HepG2 (cell line): ENCODE data around the gene KRTAP10-8. TPM values are rescaled to one million over a fixed set of nuclear protein-coding genes. Genes with fewer than 3 reads are reported as not detected.

Experiments
- ARHGAP35 ChIP-seq: sonication (generic); formaldehyde crosslinking; IDR thresholded peaks from 2 replicates; pipeline ENCODE4 v1.9.0; 2022; ENCODE audit warnings: mild to moderate bottlenecking, inconsistent platforms, moderate library complexity, missing genetic modification reagents, borderline replicate concordance
- FLYWCH1 ChIP-seq: sonication (generic); formaldehyde crosslinking; IDR thresholded peaks from 2 replicates; pipeline ENCODE4 v1.8.1; 2023; ENCODE audit warnings: mild to moderate bottlenecking, missing genetic modification reagents
- FOXP1 ChIP-seq, 2 experiments: fragments of 450-650 bp in 1 of 2; IDR thresholded peaks; 2 replicates each; pipeline ENCODE4 v1.6.1; 2017 to 2018; ENCODE audit warnings: antibody characterized with exemption in 1 of 2
- GLMP ChIP-seq: sonication (generic); formaldehyde crosslinking; IDR thresholded peaks from 2 replicates; pipeline ENCODE4 v1.9.0; 2021; ENCODE audit warnings: missing genetic modification reagents, mild to moderate bottlenecking, borderline replicate concordance
- GMEB1 ChIP-seq: sonication (generic); formaldehyde crosslinking; IDR thresholded peaks from 2 replicates; pipeline ENCODE4 v1.5.1; 2020; ENCODE audit warnings: missing genetic modification reagents, mild to moderate bottlenecking, borderline replicate concordance
- KMT2B ChIP-seq: IDR thresholded peaks from 2 replicates; pipeline ENCODE4 v1.6.1; 2016; ENCODE audit warnings: missing genetic modification reagents, missing compliant biosample characterization
- MEIS1 ChIP-seq: sonication (generic); formaldehyde crosslinking; IDR thresholded peaks from 2 replicates; pipeline ENCODE4 v1.9.0; 2021; ENCODE audit warnings: mild to moderate bottlenecking, missing genetic modification reagents, moderate library complexity, borderline replicate concordance
- NFRKB ChIP-seq: fragments of 450-650 bp; IDR thresholded peaks from 2 replicates; pipeline ENCODE4 v1.6.1; 2017
- NFYC ChIP-seq: IDR thresholded peaks from 2 replicates; pipeline ENCODE4 v1.6.1; 2016; ENCODE audit warnings: missing genetic modification reagents, missing compliant biosample characterization
- SRF ChIP-seq: IDR thresholded peaks from 2 replicates; pipeline ENCODE4 v1.6.1; 2011; ENCODE audit warnings: mild to moderate bottlenecking, low read depth, low read length, moderate library complexity
- ZBTB21 ChIP-seq: sonication (generic); formaldehyde crosslinking; IDR thresholded peaks from 2 replicates; pipeline ENCODE4 v1.4.0; 2020; ENCODE audit warnings: missing genetic modification reagents
- ZEB1 ChIP-seq: IDR thresholded peaks from 2 replicates; pipeline ENCODE4 v1.6.1; 2012; ENCODE audit warnings: mild to moderate bottlenecking, low read depth, inconsistent platforms; ENCODE audit not compliant: insufficient replicate concordance
- ZNF274 ChIP-seq: sonication (generic); formaldehyde crosslinking; IDR thresholded peaks from 2 replicates; pipeline ENCODE4 v1.5.1; 2020; ENCODE audit warnings: mild to moderate bottlenecking, missing genetic modification reagents
- ZNF343 ChIP-seq: sonication (generic); formaldehyde crosslinking; IDR thresholded peaks from 2 replicates; pipeline ENCODE4 v1.4.0; 2020; ENCODE audit warnings: mild to moderate bottlenecking, missing genetic modification reagents
- ZNF350 ChIP-seq: sonication (generic); formaldehyde crosslinking; IDR thresholded peaks from 2 replicates; pipeline ENCODE4 v1.4.0; 2020; ENCODE audit warnings: mild to moderate bottlenecking, low read depth, missing genetic modification reagents, borderline replicate concordance
- ZNF354B ChIP-seq: sonication (generic); formaldehyde crosslinking; IDR thresholded peaks from 2 replicates; pipeline ENCODE4 v1.8.0; 2022; ENCODE audit warnings: mild to moderate bottlenecking, missing genetic modification reagents
- ZNF383 ChIP-seq: sonication (generic); formaldehyde crosslinking; IDR thresholded peaks from 2 replicates; pipeline ENCODE4 v1.4.0; 2020; ENCODE audit warnings: missing genetic modification reagents, mild to moderate bottlenecking, borderline replicate concordance
- ZNF569 ChIP-seq: sonication (generic); formaldehyde crosslinking; IDR thresholded peaks from 2 replicates; pipeline ENCODE4 v1.5.0; 2020; ENCODE audit warnings: mild to moderate bottlenecking, missing genetic modification reagents, moderate library complexity, borderline replicate concordance
- ZNF597 ChIP-seq: sonication (generic); formaldehyde crosslinking; IDR thresholded peaks from 2 replicates; pipeline ENCODE4 v1.5.0; 2020; ENCODE audit warnings: missing genetic modification reagents
- ZNF614 ChIP-seq: IDR thresholded peaks from 2 replicates; pipeline ENCODE4 v1.6.1; 2018; ENCODE audit warnings: missing biosample characterization, missing genetic modification reagents, inconsistent platforms, borderline replicate concordance
- ZNF776 ChIP-seq: sonication (generic); formaldehyde crosslinking; IDR thresholded peaks from 2 replicates; pipeline ENCODE4 v1.4.0; 2020; ENCODE audit warnings: mild to moderate bottlenecking, missing genetic modification reagents
- ZSCAN25 ChIP-seq: sonication (generic); formaldehyde crosslinking; IDR thresholded peaks from 2 replicates; pipeline ENCODE4 v1.8.0; 2022; ENCODE audit warnings: mild to moderate bottlenecking, missing genetic modification reagents
- polyA plus RNA-seq, 8 experiments: library from polyadenylated mRNA; depleted of rRNA in 3 of 8; stranded (reverse) in 7 of 8; unstranded in 1 of 8; fragments of >200 nt; fragmentation: Illumina TruSeq in 4 of 8; extraction: Trizol in 4 of 8; gene quantifications; 2 replicates each; pipeline versions ENCODE4 v1.2.1 to v1.2.3, GENCODE V29; 2011 to 2016; ENCODE audit warnings: low read depth in 4 of 8, missing spikeins in 1 of 8, mixed read lengths in 1 of 8; ENCODE audit not compliant: insufficient read depth in 1 of 8
- total RNA-seq, 5 experiments: library from RNA; depleted of rRNA; stranded (reverse); fragments of >200 nt; fragmentation: Illumina TruSeq; extraction: Trizol; gene quantifications; 2 replicates each; pipeline ENCODE4 v1.2.3, GENCODE V29; 2016; ENCODE audit warnings: low read depth in 1 of 5
- TF ChIP-seq, protein P1 (sequence below): sonication (generic); formaldehyde crosslinking; IDR thresholded peaks from 2 replicates; pipeline ENCODE4 v1.4.0; 2020; ENCODE audit warnings: missing genetic modification reagents, borderline replicate concordance

KRTAP10-8 gene
- total and polyA plus RNA-seq, 2 of the 13 experiments (the other 11 are each of a cell fraction or from before 2014, with no cell fraction given): not detected

DNA sequence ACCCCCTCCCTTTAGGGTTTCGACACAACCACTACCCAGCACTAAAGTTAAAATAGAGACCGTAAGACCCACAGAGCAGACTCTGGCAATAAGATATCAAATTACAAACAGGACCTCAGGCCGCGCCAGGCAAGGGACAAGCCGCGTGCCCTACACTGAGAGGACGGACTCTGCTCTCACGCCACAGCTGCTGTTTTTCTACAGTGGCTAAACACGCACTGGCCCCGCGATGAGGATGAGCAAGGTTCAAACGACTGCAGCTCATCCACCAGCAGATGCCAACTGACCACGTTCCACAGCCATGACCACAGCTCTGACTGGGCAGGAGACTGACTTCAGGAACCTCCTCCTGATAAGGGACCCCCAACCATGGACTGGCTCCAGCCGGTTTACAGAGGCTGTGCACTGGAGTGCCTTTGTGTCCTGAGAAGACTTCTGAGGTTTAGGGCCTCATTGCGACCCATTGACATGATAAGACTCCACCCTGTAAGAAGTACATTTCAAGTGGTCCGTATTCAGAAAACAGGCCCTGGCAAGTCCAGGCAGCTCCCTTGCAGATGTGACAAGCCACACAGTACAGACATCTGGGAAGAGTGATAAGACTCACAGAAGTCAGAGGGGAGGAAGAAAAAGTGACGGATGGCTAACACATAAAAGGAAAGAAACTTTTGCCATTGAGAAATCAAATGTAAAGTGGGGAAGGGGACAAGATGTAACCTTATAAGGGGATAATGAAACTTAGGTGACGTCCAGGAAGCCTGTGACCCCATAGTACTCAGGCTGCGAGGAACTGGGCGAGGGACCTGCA is 18.1 kb upstream of the KRTAP10-8 start (continued):
- TF ChIP-seq FLYWCH1: no peak
- no peak; the same call in 1 of the 2 replicates for TF ChIP-seq ZNF274
- TF ChIP-seq ZSCAN25 (CRISPR knock-in tag): peak; percentile 78; the same call in 1 of the 2 replicates
- no peak for TF ChIP-seq SRF
- no peak for TF ChIP-seq NFRKB
- no peak for TF ChIP-seq ARHGAP35
- TF ChIP-seq ZNF383 (CRISPR knock-in tag): no peak
- no peak for TF ChIP-seq FOXP1 (IDR thresholded peaks at IDR 0.05)
- TF ChIP-seq FOXP1 (CRISPR knock-in tag; IDR thresholded peaks at IDR 0.05): peak; percentile 54; the same call in 1 of the 2 replicates
- no peak for TF ChIP-seq ZNF354B
- TF ChIP-seq ZNF597: no peak
- no peak for TF ChIP-seq ZBTB21 (CRISPR knock-in tag)
- TF ChIP-seq KMT2B (CRISPR knock-in tag): 0 out of 2 replicates have a peak, but pooled peaks have one; percentile 41
- TF ChIP-seq, protein P1, sequence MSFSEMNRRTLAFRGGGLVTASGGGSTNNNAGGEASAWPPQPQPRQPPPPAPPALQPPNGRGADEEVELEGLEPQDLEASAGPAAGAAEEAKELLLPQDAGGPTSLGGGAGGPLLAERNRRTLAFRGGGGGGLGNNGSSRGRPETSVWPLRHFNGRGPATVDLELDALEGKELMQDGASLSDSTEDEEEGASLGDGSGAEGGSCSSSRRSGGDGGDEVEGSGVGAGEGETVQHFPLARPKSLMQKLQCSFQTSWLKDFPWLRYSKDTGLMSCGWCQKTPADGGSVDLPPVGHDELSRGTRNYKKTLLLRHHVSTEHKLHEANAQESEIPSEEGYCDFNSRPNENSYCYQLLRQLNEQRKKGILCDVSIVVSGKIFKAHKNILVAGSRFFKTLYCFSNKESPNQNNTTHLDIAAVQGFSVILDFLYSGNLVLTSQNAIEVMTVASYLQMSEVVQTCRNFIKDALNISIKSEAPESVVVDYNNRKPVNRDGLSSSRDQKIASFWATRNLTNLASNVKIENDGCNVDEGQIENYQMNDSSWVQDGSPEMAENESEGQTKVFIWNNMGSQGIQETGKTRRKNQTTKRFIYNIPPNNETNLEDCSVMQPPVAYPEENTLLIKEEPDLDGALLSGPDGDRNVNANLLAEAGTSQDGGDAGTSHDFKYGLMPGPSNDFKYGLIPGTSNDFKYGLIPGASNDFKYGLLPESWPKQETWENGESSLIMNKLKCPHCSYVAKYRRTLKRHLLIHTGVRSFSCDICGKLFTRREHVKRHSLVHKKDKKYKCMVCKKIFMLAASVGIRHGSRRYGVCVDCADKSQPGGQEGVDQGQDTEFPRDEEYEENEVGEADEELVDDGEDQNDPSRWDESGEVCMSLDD (CRISPR knock-in tag): no peak
- TF ChIP-seq NFYC: peak; percentile 30; the same call in 1 of the 2 replicates
- no peak for TF ChIP-seq GLMP (CRISPR knock-in tag)
- TF ChIP-seq ZNF569 (CRISPR knock-in tag): no peak
- TF ChIP-seq GMEB1 (CRISPR knock-in tag): peak; percentile 48; the same call in 1 of the 2 replicates
- TF ChIP-seq ZNF343: no peak
- peak; percentile 79; the same call in 1 of the 2 replicates for TF ChIP-seq ZNF614 (CRISPR knock-in tag)
- peak; percentile 56; the same call in 1 of the 2 replicates for TF ChIP-seq MEIS1
- TF ChIP-seq ZEB1: no peak
- no peak for TF ChIP-seq ZNF776 (CRISPR knock-in tag)
- TF ChIP-seq ZNF350 (CRISPR knock-in tag): peak; percentile 54; the same call in 1 of the 2 replicates
